Upper lobe of right lung (tissue), 1 donor: ENCODE measurements around the gene PLA2G1B. TPM values are rescaled to one million over a fixed set of nuclear protein-coding genes. Genes with fewer than 3 reads are reported as not detected.

Experiments used
- ATAC-seq: fragments of 200-7000 bp; cut with Tn5 transposase; one replicate; pipeline ENCODE4 v1.9.1; 2020; ENCODE audit warnings: mild to moderate bottlenecking, moderate library complexity
- DNase-seq: peaks from one replicate; pipeline ENCODE4 v3.0.0-alpha.2; 2020
- H3K27ac ChIP-seq: fragments of 200-600 bp; one replicate; pipeline ENCODE4 v1.8.0; 2022
- H3K27me3 ChIP-seq: fragments of 200-600 bp; one replicate; pipeline ENCODE4 v1.8.0; 2022; ENCODE audit warnings: mild to moderate bottlenecking
- H3K36me3 ChIP-seq: fragments of 200-600 bp; one replicate; pipeline ENCODE4 v1.8.0; 2022
- H3K4me1 ChIP-seq: fragments of 200-600 bp; one replicate; pipeline ENCODE4 v1.8.0; 2022
- H3K4me3 ChIP-seq: fragments of 200-600 bp; one replicate; pipeline ENCODE4 v1.8.0; 2022; ENCODE audit warnings: mild to moderate bottlenecking
- H3K9me3 ChIP-seq: fragments of 200-600 bp; one replicate; pipeline ENCODE4 v1.8.0; 2022
- CTCF ChIP-seq: fragments of 200-600 bp; IDR thresholded peaks from one replicate; pipeline ENCODE4 v1.8.0; 2022; ENCODE audit warnings: antibody characterized with exemption
- intact Hi-C: fragments of 100-400 bp; cut with DNase I; formaldehyde crosslinking; loops from one replicate; pipeline ENCODE4 v1.11.0; 2022
- total RNA-seq: library from RNA; stranded (reverse); fragmentation: NEBNext Ultra II Directional; extraction: Animal tissue kit (Norgen Biotek cat#: 25700); gene quantifications from one replicate; pipeline ENCODE4 v1.2.1, GENCODE V29; 2021
- donor health status: DM: no; HTN: yes; CAD: no; lungs with severe emphysema.

Gene PLA2G1B
- total RNA-seq, 1 donor from 2014 or later = 62.2 TPM

GRCh38 chr12:120370343-120371243, 43.0 kb upstream of the PLA2G1B start:
- TF ChIP-seq CTCF = no peak
- DNase-seq = no peak
- Histone ChIP-seq H3K9me3 (no peaks in the 10 kb centered on the region), H3K27me3 (peaks cover 49% of the 10 kb centered on the region), H3K4me1 (peaks cover 7% of the 10 kb centered on the region), H3K4me3 (no peak overlapping the region), H3K27ac (no peak overlapping the region), H3K36me3 (no peaks in the 10 kb centered on the region)
- ATAC-seq = no peak
- intact Hi-C loops = no loop called here

- peaks cover 7% of the 10 kb centered on the region for H3K4me1 ChIP-seq
- intact Hi-C loops = loop anchor here (10.0 kb wide), 1 partner anchor 55 kb away; no protein-coding TSS in a partner anchor
- ATAC-seq (no peak), DNase-seq (no peak)
- no peak overlapping the region for H3K4me3 ChIP-seq
- no peaks in the 10 kb centered on the region for H3K9me3 ChIP-seq
- H3K36me3 ChIP-seq = no peaks in the 10 kb centered on the region
- peaks cover 49% of the 10 kb centered on the region for H3K27me3 ChIP-seq
- TF ChIP-seq CTCF = no peak
- no peak overlapping the region for H3K27ac ChIP-seq
Observed at GRCh38 chr12:120369603-120370342, 42.2 kb upstream of the PLA2G1B start.

GRCh38 chr12:120368789-120369602, 41.4 kb upstream of the PLA2G1B start, which contains the start of gene MSI1:
MSI1 (minus strand) TSS chr12:120369164; CDS start chr12:120369091, 73 bp downstream.
- intact Hi-C loops = loop anchor here (10.0 kb wide), 1 partner anchor 56 kb away; no protein-coding TSS in a partner anchor
- ATAC-seq (no peak), DNase-seq (no peak)
- Histone ChIP-seq H3K27ac (no peak within 1 kb of the TSS), H3K36me3 (no peaks in the 10 kb centered on the region), H3K9me3 (no peaks in the 10 kb centered on the region), H3K4me1 (peaks cover 7% of the 10 kb centered on the region), H3K27me3 (peaks cover 50% of the 10 kb centered on the region), H3K4me3 (peak within 1 kb of the TSS; percentile 39)
- TF ChIP-seq CTCF = no peak

- ATAC-seq (no peak), DNase-seq (no peak)
- intact Hi-C loops = loop anchor here (10.0 kb wide), 1 partner anchor 57 kb away; no protein-coding TSS in a partner anchor
- Histone ChIP-seq H3K4me1 (peaks cover 7% of the 10 kb centered on the region), H3K27me3 (peaks cover 43% of the 10 kb centered on the region), H3K27ac (no peak overlapping the region), H3K4me3 (peak overlapping the region; percentile 39), H3K9me3 (no peaks in the 10 kb centered on the region), H3K36me3 (no peaks in the 10 kb centered on the region)
- TF ChIP-seq CTCF = no peak
Observed at GRCh38 chr12:120367924-120368788, 40.6 kb upstream of the PLA2G1B start.
